A549 (cell line): ENCODE data around the gene ADAMTS15.

ENCODE experiments used
- BHLHE40 ChIP-seq: IDR thresholded peaks from 2 replicates; pipeline ENCODE4 v1.6.1; 2012; ENCODE audit warnings: low read depth, low read length, inconsistent platforms
- CBX2 ChIP-seq: fragments of 200-600 bp; sonication (generic); IDR thresholded peaks from 2 replicates; pipeline ENCODE4 v1.6.1; 2016; ENCODE audit warnings: low read depth, mild to moderate bottlenecking, borderline replicate concordance
- CEBPB ChIP-seq, 2 experiments: fragments of >200 bp in 1 of 2; sonication (Bioruptor Twin) in 1 of 2; formaldehyde crosslinking in 1 of 2; IDR thresholded peaks; 2 replicates each; pipeline ENCODE4 v1.6.1; 2012 to 2016
- CHD2 ChIP-seq: fragments of 150-350 bp; IDR thresholded peaks from 2 replicates; pipeline ENCODE4 v1.6.1; 2014; ENCODE audit warnings: low read length; ENCODE audit not compliant: partially characterized antibody
- EP300 ChIP-seq, 2 experiments: fragments of >200 bp; sonication (Bioruptor Twin); formaldehyde crosslinking; IDR thresholded peaks; 2 replicates in 1 of 2; 3 replicates in 1 of 2; pipeline ENCODE4 v1.6.1; 2016 to 2017
- JUNB ChIP-seq: fragments of >200 bp; sonication (Bioruptor Twin); formaldehyde crosslinking; IDR thresholded peaks from 2 replicates; pipeline ENCODE4 v1.6.1; 2016
- MAZ ChIP-seq: fragments of 150-350 bp; IDR thresholded peaks from 2 replicates; pipeline ENCODE4 v1.6.1; 2014; ENCODE audit warnings: antibody characterized with exemption, low read depth, low read length, borderline replicate concordance
- POLR2A ChIP-seq: IDR thresholded peaks from 2 replicates; pipeline ENCODE4 v1.6.1; 2012; ENCODE audit warnings: mild to moderate bottlenecking, low read length
- RAD21 ChIP-seq, 2 experiments: fragments of >200 bp in 1 of 2; sonication (Bioruptor Twin) in 1 of 2; formaldehyde crosslinking in 1 of 2; IDR thresholded peaks in 1 of 2; conservative IDR thresholded peaks in 1 of 2; 2 replicates in 1 of 2; 3 replicates in 1 of 2; pipeline ENCODE4 v1.6.1; 2012 to 2018; ENCODE audit warnings: inconsistent platforms in 1 of 2
- REST ChIP-seq: fragments of 200-600 bp; sonication (generic); IDR thresholded peaks from 2 replicates; pipeline ENCODE4 v1.6.1; 2016; ENCODE audit warnings: antibody characterized with exemption, mild to moderate bottlenecking, moderate library complexity
- SREBF2 ChIP-seq: fragments of 450-650 bp; IDR thresholded peaks from 2 replicates; pipeline ENCODE4 v1.6.1; 2014; ENCODE audit warnings: mild to moderate bottlenecking, moderate library complexity
- TF ChIP-seq, protein P1 (sequence below): fragments of >200 bp; sonication (Bioruptor Twin); formaldehyde crosslinking; IDR thresholded peaks from 3 replicates; pipeline ENCODE4 v1.5.1; 2016
- TF ChIP-seq, protein P2 (sequence below): IDR thresholded peaks from 2 replicates; pipeline ENCODE4 v1.6.1; 2012

DNA sequence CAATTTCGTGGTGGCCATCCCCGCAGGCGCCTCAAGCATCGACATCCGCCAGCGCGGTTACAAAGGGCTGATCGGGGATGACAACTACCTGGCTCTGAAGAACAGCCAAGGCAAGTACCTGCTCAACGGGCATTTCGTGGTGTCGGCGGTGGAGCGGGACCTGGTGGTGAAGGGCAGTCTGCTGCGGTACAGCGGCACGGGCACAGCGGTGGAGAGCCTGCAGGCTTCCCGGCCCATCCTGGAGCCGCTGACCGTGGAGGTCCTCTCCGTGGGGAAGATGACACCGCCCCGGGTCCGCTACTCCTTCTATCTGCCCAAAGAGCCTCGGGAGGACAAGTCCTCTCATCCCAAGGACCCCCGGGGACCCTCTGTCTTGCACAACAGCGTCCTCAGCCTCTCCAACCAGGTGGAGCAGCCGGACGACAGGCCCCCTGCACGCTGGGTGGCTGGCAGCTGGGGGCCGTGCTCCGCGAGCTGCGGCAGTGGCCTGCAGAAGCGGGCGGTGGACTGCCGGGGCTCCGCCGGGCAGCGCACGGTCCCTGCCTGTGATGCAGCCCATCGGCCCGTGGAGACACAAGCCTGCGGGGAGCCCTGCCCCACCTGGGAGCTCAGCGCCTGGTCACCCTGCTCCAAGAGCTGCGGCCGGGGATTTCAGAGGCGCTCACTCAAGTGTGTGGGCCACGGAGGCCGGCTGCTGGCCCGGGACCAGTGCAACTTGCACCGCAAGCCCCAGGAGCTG, 24.8 kb downstream of the ADAMTS15 start:
- TF ChIP-seq, protein P1, sequence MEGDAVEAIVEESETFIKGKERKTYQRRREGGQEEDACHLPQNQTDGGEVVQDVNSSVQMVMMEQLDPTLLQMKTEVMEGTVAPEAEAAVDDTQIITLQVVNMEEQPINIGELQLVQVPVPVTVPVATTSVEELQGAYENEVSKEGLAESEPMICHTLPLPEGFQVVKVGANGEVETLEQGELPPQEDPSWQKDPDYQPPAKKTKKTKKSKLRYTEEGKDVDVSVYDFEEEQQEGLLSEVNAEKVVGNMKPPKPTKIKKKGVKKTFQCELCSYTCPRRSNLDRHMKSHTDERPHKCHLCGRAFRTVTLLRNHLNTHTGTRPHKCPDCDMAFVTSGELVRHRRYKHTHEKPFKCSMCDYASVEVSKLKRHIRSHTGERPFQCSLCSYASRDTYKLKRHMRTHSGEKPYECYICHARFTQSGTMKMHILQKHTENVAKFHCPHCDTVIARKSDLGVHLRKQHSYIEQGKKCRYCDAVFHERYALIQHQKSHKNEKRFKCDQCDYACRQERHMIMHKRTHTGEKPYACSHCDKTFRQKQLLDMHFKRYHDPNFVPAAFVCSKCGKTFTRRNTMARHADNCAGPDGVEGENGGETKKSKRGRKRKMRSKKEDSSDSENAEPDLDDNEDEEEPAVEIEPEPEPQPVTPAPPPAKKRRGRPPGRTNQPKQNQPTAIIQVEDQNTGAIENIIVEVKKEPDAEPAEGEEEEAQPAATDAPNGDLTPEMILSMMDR, result no peak
- TF ChIP-seq POLR2A (no peak), CEBPB (IDR thresholded peaks at IDR 0.05) (no peak), JUNB (no peak), MAZ (no peak), EP300 (IDR thresholded peaks at IDR 0.05) (no peak), SREBF2 (no peak), CHD2 (no peak), REST (no peak), BHLHE40 (no peak), RAD21 (conservative IDR thresholded peaks at IDR 0.05 in 1 of 2, IDR thresholded peaks at IDR 0.05 in 1 of 2) (no peak), CBX2 (no peak)
- TF ChIP-seq, protein P2, sequence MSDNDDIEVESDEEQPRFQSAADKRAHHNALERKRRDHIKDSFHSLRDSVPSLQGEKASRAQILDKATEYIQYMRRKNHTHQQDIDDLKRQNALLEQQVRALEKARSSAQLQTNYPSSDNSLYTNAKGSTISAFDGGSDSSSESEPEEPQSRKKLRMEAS, result no peak
